A549 (cell line): ENCODE data around the gene OR13A1.

Source experiments
- CTCF ChIP-seq: fragments of >200 bp; sonication (Bioruptor Twin); formaldehyde crosslinking; IDR thresholded peaks from 3 replicates; pipeline ENCODE4 v1.5.1; 2016
- EP300 ChIP-seq, 2 experiments: fragments of >200 bp; sonication (Bioruptor Twin); formaldehyde crosslinking; IDR thresholded peaks; 2 replicates in 1 of 2; 3 replicates in 1 of 2; pipeline ENCODE4 v1.6.1; 2016 to 2017
- KDM1A ChIP-seq: fragments of 200-600 bp; sonication (generic); IDR thresholded peaks from 2 replicates; pipeline ENCODE4 v1.6.1; 2016; ENCODE audit warnings: low read depth, mild to moderate bottlenecking
- PHF8 ChIP-seq: fragments of 200-600 bp; sonication (generic); IDR thresholded peaks from 2 replicates; pipeline ENCODE4 v1.6.1; 2016; ENCODE audit warnings: low read depth, mild to moderate bottlenecking, antibody characterized with exemption, moderate library complexity, borderline replicate concordance
- POLR2A ChIP-seq: IDR thresholded peaks from 2 replicates; pipeline ENCODE4 v1.6.1; 2012; ENCODE audit warnings: mild to moderate bottlenecking, low read length
- ZSCAN20 ChIP-seq: fragments of 250-450 bp; sonication (Bioruptor Pico); IDR thresholded peaks from 2 replicates; pipeline ENCODE4 v1.8.0; 2022; ENCODE audit warnings: mild to moderate bottlenecking, moderate library complexity

- TF ChIP-seq KDM1A (no peak), EP300 (IDR thresholded peaks at IDR 0.05) (no peak), CTCF (no peak), PHF8 (no peak), ZSCAN20 (CRISPR knock-in tag) (no peak), POLR2A (no peak)
These were observed 2.0 kb downstream of the OR13A1 start for GRCh38 chr10:45313264-45313873.
